Measurements from ENCODE around the gene ZBTB16.

The ZBTB16 gene

DNA sequence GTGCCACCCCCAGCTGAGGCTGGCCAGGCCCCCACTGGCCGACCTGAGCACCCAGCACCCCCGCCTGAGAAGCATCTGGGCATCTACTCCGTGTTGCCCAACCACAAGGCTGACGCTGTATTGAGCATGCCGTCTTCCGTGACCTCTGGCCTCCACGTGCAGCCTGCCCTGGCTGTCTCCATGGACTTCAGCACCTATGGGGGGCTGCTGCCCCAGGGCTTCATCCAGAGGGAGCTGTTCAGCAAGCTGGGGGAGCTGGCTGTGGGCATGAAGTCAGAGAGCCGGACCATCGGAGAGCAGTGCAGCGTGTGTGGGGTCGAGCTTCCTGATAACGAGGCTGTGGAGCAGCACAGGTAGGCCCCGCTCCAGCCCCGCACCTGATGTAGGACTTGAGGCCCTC is 4.7 kb downstream of the ZBTB16 start:
- Histone ChIP-seq H3K4me2 (ENCODE audit: low read length) (no peak overlapping the region), H3K4me3 (ENCODE audit: low read depth, low read length) (no peak overlapping the region), H3K4me1 (no peaks in the 10 kb centered on the region), H3K27ac (no peak overlapping the region), H2AFZ (no peak overlapping the region), H3K79me2 (peaks cover 62% of the 10 kb centered on the region), H3K27me3 (ENCODE audit: control insufficient read depth, insufficient read depth, low read length) (no peaks in the 10 kb centered on the region), H3K36me3 (ENCODE audit: control insufficient read depth, insufficient read depth, low read length) (no peaks in the 10 kb centered on the region), H3K9me3 (ENCODE audit: control insufficient read depth, low read length) (no peaks in the 10 kb centered on the region), H3K9ac (no peak overlapping the region)
- TF ChIP-seq, protein P1, sequence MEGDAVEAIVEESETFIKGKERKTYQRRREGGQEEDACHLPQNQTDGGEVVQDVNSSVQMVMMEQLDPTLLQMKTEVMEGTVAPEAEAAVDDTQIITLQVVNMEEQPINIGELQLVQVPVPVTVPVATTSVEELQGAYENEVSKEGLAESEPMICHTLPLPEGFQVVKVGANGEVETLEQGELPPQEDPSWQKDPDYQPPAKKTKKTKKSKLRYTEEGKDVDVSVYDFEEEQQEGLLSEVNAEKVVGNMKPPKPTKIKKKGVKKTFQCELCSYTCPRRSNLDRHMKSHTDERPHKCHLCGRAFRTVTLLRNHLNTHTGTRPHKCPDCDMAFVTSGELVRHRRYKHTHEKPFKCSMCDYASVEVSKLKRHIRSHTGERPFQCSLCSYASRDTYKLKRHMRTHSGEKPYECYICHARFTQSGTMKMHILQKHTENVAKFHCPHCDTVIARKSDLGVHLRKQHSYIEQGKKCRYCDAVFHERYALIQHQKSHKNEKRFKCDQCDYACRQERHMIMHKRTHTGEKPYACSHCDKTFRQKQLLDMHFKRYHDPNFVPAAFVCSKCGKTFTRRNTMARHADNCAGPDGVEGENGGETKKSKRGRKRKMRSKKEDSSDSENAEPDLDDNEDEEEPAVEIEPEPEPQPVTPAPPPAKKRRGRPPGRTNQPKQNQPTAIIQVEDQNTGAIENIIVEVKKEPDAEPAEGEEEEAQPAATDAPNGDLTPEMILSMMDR (IDR thresholded peaks at IDR 0.05), result no peak

DNA sequence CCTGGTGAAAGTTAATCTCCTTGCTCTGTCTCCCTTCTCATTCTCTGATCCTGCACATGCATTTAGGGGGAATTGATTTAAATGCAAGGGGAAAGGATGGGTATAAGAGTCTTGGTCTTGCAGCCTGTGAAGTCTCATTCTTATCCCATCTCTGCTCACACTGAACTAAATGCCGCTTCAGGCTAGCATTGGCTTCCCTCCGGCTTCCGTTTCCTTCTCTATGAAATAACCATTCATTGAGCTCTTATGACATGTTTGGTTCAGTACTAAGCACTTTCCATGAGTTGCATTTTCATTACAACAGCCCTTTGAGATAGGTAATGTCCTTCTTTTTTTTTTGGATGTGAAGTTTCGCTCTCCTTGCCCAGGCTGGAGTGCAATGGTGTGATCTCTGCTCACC is 5.6 kb downstream of the ZBTB16 start:
- no peak overlapping the region for H3K9ac ChIP-seq
- no peak overlapping the region for H2AFZ ChIP-seq
- peaks cover 64% of the 10 kb centered on the region for H3K79me2 ChIP-seq
- no peak overlapping the region for H3K27ac ChIP-seq
- no peaks in the 10 kb centered on the region for H3K9me3 ChIP-seq (ENCODE audit: control insufficient read depth, low read length)
- H3K4me1 ChIP-seq, result no peaks in the 10 kb centered on the region
- TF ChIP-seq, protein P1 (IDR thresholded peaks at IDR 0.05), result no peak
- no peak overlapping the region for H3K4me3 ChIP-seq (ENCODE audit: low read depth, low read length)
- H3K27me3 ChIP-seq (ENCODE audit: control insufficient read depth, insufficient read depth, low read length), result no peaks in the 10 kb centered on the region
- no peaks in the 10 kb centered on the region for H3K36me3 ChIP-seq (ENCODE audit: control insufficient read depth, insufficient read depth, low read length)
- no peak overlapping the region for H3K4me2 ChIP-seq (ENCODE audit: low read length)

DNA sequence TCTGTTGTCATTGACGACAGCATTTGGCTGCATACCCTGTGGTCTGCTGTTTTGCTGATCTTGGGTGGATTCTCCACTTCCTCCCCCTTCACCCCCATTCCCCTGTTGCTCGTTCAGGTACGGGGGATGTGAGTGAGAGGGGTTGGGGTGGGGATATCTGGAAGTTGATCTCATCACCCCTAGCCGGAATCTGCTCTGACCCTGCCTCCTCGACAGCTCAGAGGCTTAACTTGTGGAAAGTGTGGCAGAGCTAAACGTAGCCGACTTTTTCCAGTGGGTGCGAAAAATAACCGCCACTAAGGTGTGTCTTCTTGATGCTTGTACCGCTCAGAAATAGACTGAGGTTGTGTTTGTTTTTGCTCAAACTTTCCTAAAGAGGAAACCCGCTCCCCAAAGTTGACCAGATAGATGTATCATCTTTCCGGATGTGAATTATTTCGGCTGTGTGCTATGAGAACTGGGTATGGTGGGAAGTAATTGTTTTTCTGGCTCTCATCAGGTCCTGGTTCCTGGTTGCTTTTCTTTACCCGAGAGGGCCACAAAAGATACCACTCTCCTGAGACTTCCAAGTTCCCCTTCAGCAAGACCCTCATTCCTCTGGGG is 6.6 kb downstream of the ZBTB16 start:
- no peaks in the 10 kb centered on the region for H3K36me3 ChIP-seq (ENCODE audit: control insufficient read depth, insufficient read depth, low read length)
- H3K4me1 ChIP-seq, result no peaks in the 10 kb centered on the region
- TF ChIP-seq, protein P1 (IDR thresholded peaks at IDR 0.05), result no peak
- H3K27ac ChIP-seq, result no peak overlapping the region
- H3K79me2 ChIP-seq, result peaks cover 70% of the 10 kb centered on the region
- H2AFZ ChIP-seq, result no peak overlapping the region
- H3K4me3 ChIP-seq (ENCODE audit: low read depth, low read length), result no peak overlapping the region
- no peak overlapping the region for H3K4me2 ChIP-seq (ENCODE audit: low read length)
- H3K9ac ChIP-seq, result no peak overlapping the region
- H3K9me3 ChIP-seq (ENCODE audit: control insufficient read depth, low read length), result no peaks in the 10 kb centered on the region
- H3K27me3 ChIP-seq (ENCODE audit: control insufficient read depth, insufficient read depth, low read length), result no peaks in the 10 kb centered on the region

DNA sequence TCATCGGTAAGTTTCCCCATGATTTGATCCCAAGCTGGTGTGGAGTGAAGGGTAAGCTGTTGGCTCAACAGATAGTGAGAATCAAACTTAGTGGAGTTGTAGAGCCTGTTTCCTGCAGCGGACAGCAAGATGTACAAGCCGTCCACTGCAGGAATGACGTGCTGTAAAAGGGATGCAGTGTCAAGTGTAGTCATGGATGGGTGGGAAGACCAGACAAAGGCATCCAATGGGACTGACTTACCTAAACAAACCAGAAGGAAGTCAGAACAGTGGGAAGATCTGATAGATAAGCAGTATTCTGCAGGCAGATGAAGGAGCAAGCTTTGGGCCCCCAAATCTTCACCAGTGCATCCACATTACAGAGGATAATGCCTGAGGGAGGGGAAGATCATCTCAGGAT is 8.8 kb downstream of the ZBTB16 start:
- Histone ChIP-seq H3K27me3 (ENCODE audit: control insufficient read depth, insufficient read depth, low read length) (no peaks in the 10 kb centered on the region), H3K9me3 (ENCODE audit: control insufficient read depth, low read length) (no peaks in the 10 kb centered on the region), H3K79me2 (peaks cover 61% of the 10 kb centered on the region), H3K4me2 (ENCODE audit: low read length) (no peak overlapping the region), H2AFZ (no peak overlapping the region), H3K9ac (no peak overlapping the region), H3K4me3 (ENCODE audit: low read depth, low read length) (no peak overlapping the region), H3K4me1 (peaks cover 7% of the 10 kb centered on the region), H3K36me3 (ENCODE audit: control insufficient read depth, insufficient read depth, low read length) (no peaks in the 10 kb centered on the region), H3K27ac (no peak overlapping the region)
- TF ChIP-seq, protein P1 (IDR thresholded peaks at IDR 0.05), result no peak

DNA sequence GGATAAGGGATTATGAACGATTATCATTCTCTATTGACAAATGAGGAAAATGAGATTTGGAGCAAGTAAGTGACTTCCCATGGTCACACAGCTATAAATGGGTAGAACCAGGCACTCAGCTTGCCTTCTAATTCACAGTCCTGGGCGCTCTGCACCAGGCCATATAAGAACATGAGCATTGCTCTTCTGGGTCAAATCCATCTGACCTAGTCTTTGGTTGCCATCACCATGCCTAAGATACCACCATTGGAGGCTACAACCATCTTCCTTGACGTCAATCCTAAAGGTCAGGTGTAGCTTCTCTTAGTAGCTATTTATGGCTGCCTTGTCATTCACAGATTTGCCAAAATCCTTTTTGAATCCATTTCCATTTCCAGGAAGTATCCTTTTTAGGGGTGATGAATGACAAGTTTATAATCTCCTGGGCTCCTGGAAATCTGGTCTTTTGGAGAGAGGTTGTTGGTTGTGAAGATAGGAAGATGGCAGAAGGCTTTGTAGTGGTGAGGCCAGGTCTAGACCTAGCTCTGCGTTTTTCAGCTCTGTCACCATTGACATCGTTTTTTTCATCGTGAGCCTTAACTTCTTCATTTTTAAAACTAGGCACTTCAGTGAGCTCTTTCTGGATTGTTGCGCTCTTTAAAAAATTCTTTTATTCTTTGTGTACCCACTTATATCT is 11.1 kb downstream of the ZBTB16 start:
- Histone ChIP-seq H3K9me3 (ENCODE audit: control insufficient read depth, low read length) (no peaks in the 10 kb centered on the region), H3K79me2 (peaks cover 48% of the 10 kb centered on the region), H3K36me3 (ENCODE audit: control insufficient read depth, insufficient read depth, low read length) (no peaks in the 10 kb centered on the region), H3K27ac (no peak overlapping the region), H2AFZ (no peak overlapping the region), H3K4me3 (ENCODE audit: low read depth, low read length) (no peak overlapping the region), H3K27me3 (ENCODE audit: control insufficient read depth, insufficient read depth, low read length) (no peaks in the 10 kb centered on the region), H3K9ac (no peak overlapping the region), H3K4me1 (peaks cover 7% of the 10 kb centered on the region), H3K4me2 (ENCODE audit: low read length) (no peak overlapping the region)
- TF ChIP-seq, protein P1 (IDR thresholded peaks at IDR 0.05), result no peak

Data from parathyroid adenoma (tissue), 2 donors.